Measurements from ENCODE around the gene MAN1C1. TPM values are rescaled to one million over a fixed set of nuclear protein-coding genes. Genes with fewer than 3 reads are reported as not detected.

MAN1C1 gene
- total RNA-seq, 1 experiment from 2014 or later: 9.3 TPM

DNA sequence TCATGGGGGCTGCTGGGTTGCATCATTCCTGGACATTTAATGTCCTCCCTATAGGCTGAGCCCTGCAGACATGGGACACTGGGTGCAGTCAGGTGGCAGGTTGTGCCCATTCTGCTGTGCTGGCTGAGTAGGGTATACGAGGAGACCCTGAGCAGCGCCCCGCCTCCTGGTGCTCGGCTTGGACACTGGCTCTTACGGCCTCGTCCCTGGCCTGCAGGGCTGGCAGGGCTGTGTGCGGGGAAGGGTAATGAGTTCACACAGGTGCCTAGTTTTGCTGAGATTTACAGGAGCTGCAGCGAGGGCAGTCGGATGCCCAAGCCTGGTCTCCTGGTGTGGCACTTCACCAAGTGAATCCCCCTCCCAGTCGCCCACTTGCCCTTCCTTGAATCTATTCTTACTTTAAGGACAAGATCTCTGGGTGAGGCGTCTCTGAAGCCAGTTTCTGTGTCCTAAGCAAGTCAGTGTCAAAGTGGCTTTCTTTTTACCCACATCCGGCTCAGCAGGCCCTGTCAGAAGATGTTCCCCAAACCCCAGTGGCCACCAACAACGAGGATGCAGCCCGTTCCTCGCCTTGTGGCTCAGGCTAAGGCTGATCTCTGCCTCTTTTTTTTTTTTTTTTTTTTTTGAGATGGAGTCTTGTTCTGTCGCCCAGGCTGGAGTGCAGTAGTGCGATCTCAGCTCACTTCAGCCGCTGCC, 73.2 kb downstream of the MAN1C1 start:
- no peak for TF ChIP-seq CTCF (conservative IDR thresholded peaks at IDR 0.05)
- no peaks in the 10 kb centered on the region for H3K79me1 ChIP-seq (ENCODE audit: insufficient read depth, low read depth, low read length, poor library complexity, severe bottlenecking)
- H3K27me3 ChIP-seq (ENCODE audit: insufficient read depth, low read length): no peaks in the 10 kb centered on the region
- no peak overlapping the region for H3K27ac ChIP-seq (ENCODE audit: insufficient read length, low read depth, low read length)
- no peaks in the 10 kb centered on the region for H3K23me2 ChIP-seq (ENCODE audit: insufficient read length, low read depth, low read length, poor library complexity, severe bottlenecking)
- Mint-ChIP-seq H3K36me3 (ENCODE audit: insufficient read depth in 1 of 3, low read depth in 3 of 3) (no peaks in the 10 kb centered on the region), H3K27me3 (ENCODE audit: low read depth) (no peaks in the 10 kb centered on the region), H3K4me3 (no peak overlapping the region), H3K27ac (peak overlapping the region in 2 of 3 experiments; percentile 44 to 55; a peak in 2 of 7 replicates), H3K4me1 (peaks cover under 1 to 3% of the 10 kb centered on the region in 2 experiments), H3K9me3 (no peaks in the 10 kb centered on the region)
- no peak overlapping the region for H3K56ac ChIP-seq (ENCODE audit: insufficient read length, low read depth, low read length)
- no peak overlapping the region for H3K4me2 ChIP-seq (ENCODE audit: insufficient read depth, insufficient read length, low read length)
- H3K4ac ChIP-seq (ENCODE audit: low read depth, low read length): no peak overlapping the region
- no peaks in the 10 kb centered on the region for H3K4me1 ChIP-seq (ENCODE audit: insufficient read depth, low read length)
- H3K9ac ChIP-seq (ENCODE audit: extremely low read depth, insufficient read length, low read length): no peak overlapping the region
- no peak overlapping the region for H2AK5ac ChIP-seq (ENCODE audit: insufficient read length, low read length)
- no peak overlapping the region for H4K5ac ChIP-seq (ENCODE audit: insufficient read length, low read depth, low read length)
- no peak overlapping the region for H3K14ac ChIP-seq (ENCODE audit: insufficient read depth, low read length)
- H3K9me3 ChIP-seq (ENCODE audit: control insufficient read depth, low read depth, low read length): no peaks in the 10 kb centered on the region
- no peak overlapping the region for H4K91ac ChIP-seq (ENCODE audit: insufficient read length, low read depth, low read length)
- no peaks in the 10 kb centered on the region for H4K20me1 ChIP-seq (ENCODE audit: control insufficient read depth, insufficient read depth, insufficient read length)
- no peak for DNase-seq
- no peak overlapping the region for H2AFZ ChIP-seq (ENCODE audit: low read length)
- WGBS (ENCODE audit: extremely low coverage, insufficient read length, low lambda C conversion rate): no CpG with 5 or more reads among the region's 18 CpGs
- no peak overlapping the region for H2BK120ac ChIP-seq (ENCODE audit: low read depth, low read length, poor library complexity, severe bottlenecking)
- H3K79me2 ChIP-seq (ENCODE audit: insufficient read depth, low read length): no peaks in the 10 kb centered on the region; the same call in 1 of the 2 replicates
- H4K8ac ChIP-seq (replicated peaks; ENCODE audit: insufficient read length, low read depth, low read length): no peak overlapping the region
- H3T11ph ChIP-seq (ENCODE audit: low read length): no peak overlapping the region
- no peak overlapping the region for H3K23ac ChIP-seq (ENCODE audit: insufficient read length, low read depth, low read length)
- H2BK12ac ChIP-seq (ENCODE audit: insufficient read length, low read depth, low read length): no peak overlapping the region
- no peak overlapping the region for H2BK15ac ChIP-seq (ENCODE audit: low read depth, low read length)
- H3K18ac ChIP-seq (ENCODE audit: insufficient read length, low read depth, low read length): no peak overlapping the region
- H2BK20ac ChIP-seq (ENCODE audit: low read depth, low read length, poor library complexity, severe bottlenecking): no peak overlapping the region
- no peak overlapping the region for H2BK5ac ChIP-seq (ENCODE audit: insufficient read length, low read length)
